ENCODE results near the gene SORBS1.

SORBS1 gene

DNA sequence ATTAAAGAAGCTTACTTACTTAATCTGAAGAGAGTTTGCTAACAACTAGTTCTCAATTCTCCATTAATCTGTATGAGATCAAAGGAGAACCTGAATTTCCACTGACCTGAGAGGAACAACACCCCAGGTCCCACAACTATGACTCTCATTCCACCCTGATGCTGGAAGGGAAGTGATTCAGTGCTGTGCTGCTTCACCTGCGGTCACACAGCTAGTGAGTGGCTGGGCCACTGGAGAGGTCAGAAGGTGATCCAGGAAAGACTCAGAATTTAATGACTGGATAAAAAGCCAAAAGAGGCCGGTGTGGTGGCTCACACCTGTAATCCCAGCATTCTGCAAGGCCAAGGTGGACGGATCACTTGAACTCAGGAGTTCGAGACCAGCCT, 23.6 kb downstream of the SORBS1 start:
- peaks cover 20% of the 10 kb centered on the region for H3K4me1 ChIP-seq (ENCODE audit: insufficient read depth, low read length)
- no peak overlapping the region for H3K27ac ChIP-seq (ENCODE audit: low read length)
- H3K27me3 ChIP-seq (ENCODE audit: insufficient read depth, low read length): peaks cover 34% of the 10 kb centered on the region
- no peak overlapping the region for H3K4me3 ChIP-seq (ENCODE audit: low read length)
- H3K9me3 ChIP-seq (ENCODE audit: insufficient read depth, low read depth, low read length): no peaks in the 10 kb centered on the region
- no peak overlapping the region for H3K9ac ChIP-seq (ENCODE audit: low read depth, low read length)
- no peaks in the 10 kb centered on the region for H3K36me3 ChIP-seq (ENCODE audit: insufficient read depth, low read depth, low read length)

- peaks cover 25% of the 10 kb centered on the region for H3K4me1 ChIP-seq (ENCODE audit: insufficient read depth, low read length)
- H3K27ac ChIP-seq (ENCODE audit: low read length): no peak overlapping the region
- no peaks in the 10 kb centered on the region for H3K9me3 ChIP-seq (ENCODE audit: insufficient read depth, low read depth, low read length)
- H3K9ac ChIP-seq (ENCODE audit: low read depth, low read length): no peak overlapping the region
- peaks cover 29% of the 10 kb centered on the region for H3K27me3 ChIP-seq (ENCODE audit: insufficient read depth, low read length)
- H3K4me3 ChIP-seq (ENCODE audit: low read length): no peak overlapping the region
- no peaks in the 10 kb centered on the region for H3K36me3 ChIP-seq (ENCODE audit: insufficient read depth, low read depth, low read length)
Measured at GRCh38 chr10:95536894-95537541, 24.2 kb downstream of the SORBS1 start.

DNA sequence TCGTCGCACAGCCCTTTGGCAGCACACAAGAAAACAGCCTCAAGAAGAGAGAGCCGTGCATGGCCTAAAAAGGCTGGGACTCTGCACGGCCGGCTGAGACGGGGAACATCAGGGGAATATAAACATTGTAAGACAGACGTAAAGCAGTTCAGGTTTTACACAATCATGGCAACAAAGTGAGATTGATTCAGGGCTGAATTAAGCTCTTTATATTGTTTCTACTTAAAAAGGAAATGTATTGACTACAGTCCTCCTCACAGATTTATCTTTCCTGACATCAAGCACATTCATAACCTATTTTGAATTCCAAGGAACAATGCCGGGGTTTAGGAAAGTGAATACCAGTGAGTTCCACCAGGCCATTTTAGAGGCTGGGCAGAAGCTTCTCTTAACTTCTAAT, 25.2 kb downstream of the SORBS1 start:
- Histone ChIP-seq H3K9ac (ENCODE audit: low read depth, low read length) (no peak overlapping the region), H3K9me3 (ENCODE audit: insufficient read depth, low read depth, low read length) (no peaks in the 10 kb centered on the region), H3K27me3 (ENCODE audit: insufficient read depth, low read length) (peaks cover 19% of the 10 kb centered on the region), H3K27ac (ENCODE audit: low read length) (no peak overlapping the region), H3K36me3 (ENCODE audit: insufficient read depth, low read depth, low read length) (no peaks in the 10 kb centered on the region), H3K4me3 (ENCODE audit: low read length) (no peak overlapping the region), H3K4me1 (ENCODE audit: insufficient read depth, low read length) (peaks cover 26% of the 10 kb centered on the region)

GRCh38 chr10:95535526-95535925, 25.6 kb downstream of the SORBS1 start:
- Histone ChIP-seq H3K27me3 (ENCODE audit: insufficient read depth, low read length) (peaks cover 14% of the 10 kb centered on the region), H3K27ac (ENCODE audit: low read length) (no peak overlapping the region), H3K9me3 (ENCODE audit: insufficient read depth, low read depth, low read length) (no peaks in the 10 kb centered on the region), H3K36me3 (ENCODE audit: insufficient read depth, low read depth, low read length) (no peaks in the 10 kb centered on the region), H3K4me1 (ENCODE audit: insufficient read depth, low read length) (peaks cover 21% of the 10 kb centered on the region), H3K4me3 (ENCODE audit: low read length) (no peak overlapping the region), H3K9ac (ENCODE audit: low read depth, low read length) (no peak overlapping the region)

GRCh38 chr10:95533590-95533989, 27.6 kb downstream of the SORBS1 start:
- Histone ChIP-seq H3K27me3 (ENCODE audit: insufficient read depth, low read length) (no peaks in the 10 kb centered on the region; the same call in 1 of the 2 replicates), H3K4me1 (ENCODE audit: insufficient read depth, low read length) (peaks cover 14% of the 10 kb centered on the region; the same call in 1 of the 2 replicates), H3K27ac (ENCODE audit: low read length) (no peak overlapping the region), H3K9me3 (ENCODE audit: insufficient read depth, low read depth, low read length) (no peaks in the 10 kb centered on the region), H3K4me3 (ENCODE audit: low read length) (no peak overlapping the region), H3K36me3 (ENCODE audit: insufficient read depth, low read depth, low read length) (no peaks in the 10 kb centered on the region), H3K9ac (ENCODE audit: low read depth, low read length) (no peak overlapping the region)

DNA sequence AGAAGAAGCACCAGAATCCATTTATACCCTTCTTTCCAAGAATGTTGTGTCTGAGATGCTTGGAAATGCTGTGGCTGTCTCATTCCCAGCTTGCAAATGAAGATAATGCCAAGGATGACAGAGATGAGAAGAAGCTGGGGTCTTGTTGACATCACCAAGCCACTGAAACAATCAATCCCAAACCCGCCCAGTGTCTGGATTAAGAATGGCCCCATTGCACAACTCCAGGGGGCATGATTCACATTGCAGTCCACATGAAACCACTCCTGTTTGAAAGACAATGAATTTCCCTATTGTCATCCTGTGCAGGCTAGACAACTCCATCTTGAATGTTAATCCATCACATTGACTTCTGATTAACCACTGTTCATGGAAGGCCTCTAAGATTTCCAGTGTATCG, 28.6 kb downstream of the SORBS1 start:
- Histone ChIP-seq H3K9ac (ENCODE audit: low read depth, low read length) (no peak overlapping the region), H3K4me3 (ENCODE audit: low read length) (no peak overlapping the region), H3K9me3 (ENCODE audit: insufficient read depth, low read depth, low read length) (no peaks in the 10 kb centered on the region), H3K27ac (ENCODE audit: low read length) (no peak overlapping the region), H3K36me3 (ENCODE audit: insufficient read depth, low read depth, low read length) (no peaks in the 10 kb centered on the region), H3K4me1 (ENCODE audit: insufficient read depth, low read length) (peaks cover 14% of the 10 kb centered on the region; the same call in 1 of the 2 replicates), H3K27me3 (ENCODE audit: insufficient read depth, low read length) (no peaks in the 10 kb centered on the region)

DNA sequence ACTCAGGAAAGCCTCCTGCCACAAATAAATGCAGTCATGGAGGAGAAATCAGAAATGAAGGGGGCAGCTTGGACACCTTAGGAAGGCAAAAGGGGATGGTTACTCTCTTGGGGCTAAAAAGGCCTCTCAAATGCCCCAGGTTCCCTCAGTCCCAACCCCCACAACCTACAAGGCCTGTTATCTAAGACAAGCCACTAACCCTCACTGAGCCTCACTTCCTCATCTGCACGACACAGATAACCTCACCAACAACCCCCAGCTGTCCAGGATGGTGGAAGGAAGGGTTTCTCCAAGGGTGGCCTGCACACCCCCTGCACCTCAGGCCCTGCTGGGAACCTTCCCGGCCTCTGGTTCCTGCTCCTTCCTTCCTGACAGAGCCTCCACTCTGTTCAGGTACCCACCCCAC, 29.2 kb downstream of the SORBS1 start:
- H3K9ac ChIP-seq (ENCODE audit: low read depth, low read length): no peak overlapping the region

GRCh38 chr10:95531058-95531809, 29.9 kb downstream of the SORBS1 start:
- no peak overlapping the region for H3K9ac ChIP-seq (ENCODE audit: low read depth, low read length)
- H3K36me3 ChIP-seq (ENCODE audit: insufficient read depth, low read depth, low read length): no peaks in the 10 kb centered on the region
- no peaks in the 10 kb centered on the region for H3K27me3 ChIP-seq (ENCODE audit: insufficient read depth, low read length)
- H3K9me3 ChIP-seq (ENCODE audit: insufficient read depth, low read depth, low read length): no peaks in the 10 kb centered on the region
- no peak overlapping the region for H3K27ac ChIP-seq (ENCODE audit: low read length)
- H3K4me3 ChIP-seq (ENCODE audit: low read length): no peak overlapping the region
- peaks cover 14% of the 10 kb centered on the region; the same call in 1 of the 2 replicates for H3K4me1 ChIP-seq (ENCODE audit: insufficient read depth, low read length)

More for the DNA sequence above, 29.2 kb downstream of the SORBS1 start:
- Histone ChIP-seq H3K9me3 (ENCODE audit: insufficient read depth, low read depth, low read length) (no peaks in the 10 kb centered on the region), H3K27me3 (ENCODE audit: insufficient read depth, low read length) (no peaks in the 10 kb centered on the region), H3K4me3 (ENCODE audit: low read length) (no peak overlapping the region), H3K4me1 (ENCODE audit: insufficient read depth, low read length) (peaks cover 14% of the 10 kb centered on the region; the same call in 1 of the 2 replicates), H3K36me3 (ENCODE audit: insufficient read depth, low read depth, low read length) (no peaks in the 10 kb centered on the region), H3K27ac (ENCODE audit: low read length) (no peak overlapping the region)

- peaks cover 14% of the 10 kb centered on the region; the same call in 1 of the 2 replicates for H3K4me1 ChIP-seq (ENCODE audit: insufficient read depth, low read length)
- H3K9ac ChIP-seq (ENCODE audit: low read depth, low read length): no peak overlapping the region
- no peaks in the 10 kb centered on the region for H3K27me3 ChIP-seq (ENCODE audit: insufficient read depth, low read length)
- H3K36me3 ChIP-seq (ENCODE audit: insufficient read depth, low read depth, low read length): no peaks in the 10 kb centered on the region
- no peaks in the 10 kb centered on the region for H3K9me3 ChIP-seq (ENCODE audit: insufficient read depth, low read depth, low read length)
- no peak overlapping the region for H3K4me3 ChIP-seq (ENCODE audit: low read length)
- no peak overlapping the region for H3K27ac ChIP-seq (ENCODE audit: low read length)
Measured at GRCh38 chr10:95530561-95530960, 30.6 kb downstream of the SORBS1 start.

DNA sequence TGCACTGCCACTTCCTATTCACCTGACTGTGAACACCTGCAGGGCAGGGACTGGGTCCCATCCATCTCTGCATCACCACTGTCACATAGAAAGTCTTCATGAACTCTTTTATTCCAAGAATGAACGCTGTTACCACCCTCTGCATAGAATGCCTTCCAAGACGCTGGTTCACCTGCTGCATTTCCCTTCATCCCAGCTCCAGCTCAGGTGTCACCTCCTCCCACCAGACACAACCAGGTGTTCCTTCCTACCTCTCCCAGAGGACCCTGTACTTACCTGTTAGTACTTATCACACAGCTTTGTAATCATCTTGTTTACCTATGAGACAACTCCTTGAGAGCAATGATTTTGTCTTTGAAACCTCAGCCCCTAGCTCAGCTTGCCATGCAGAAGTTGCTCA, 31.1 kb downstream of the SORBS1 start:
- Histone ChIP-seq H3K27ac (ENCODE audit: low read length) (no peak overlapping the region), H3K4me1 (ENCODE audit: insufficient read depth, low read length) (peaks cover 14% of the 10 kb centered on the region; the same call in 1 of the 2 replicates), H3K9ac (ENCODE audit: low read depth, low read length) (no peak overlapping the region), H3K27me3 (ENCODE audit: insufficient read depth, low read length) (no peaks in the 10 kb centered on the region), H3K36me3 (ENCODE audit: insufficient read depth, low read depth, low read length) (no peaks in the 10 kb centered on the region), H3K9me3 (ENCODE audit: insufficient read depth, low read depth, low read length) (no peaks in the 10 kb centered on the region), H3K4me3 (ENCODE audit: low read length) (no peak overlapping the region)

GRCh38 chr10:95526044-95526443, 35.1 kb downstream of the SORBS1 start:
- no peak overlapping the region for H3K9ac ChIP-seq (ENCODE audit: low read depth, low read length)
- peaks cover 9% of the 10 kb centered on the region; the same call in 1 of the 2 replicates for H3K4me1 ChIP-seq (ENCODE audit: insufficient read depth, low read length)
- H3K9me3 ChIP-seq (ENCODE audit: insufficient read depth, low read depth, low read length): no peaks in the 10 kb centered on the region

GRCh38 chr10:95525033-95525418, 36.1 kb downstream of the SORBS1 start:
- Histone ChIP-seq H3K9me3 (ENCODE audit: insufficient read depth, low read depth, low read length) (no peaks in the 10 kb centered on the region), H3K36me3 (ENCODE audit: insufficient read depth, low read depth, low read length) (no peaks in the 10 kb centered on the region), H3K4me3 (ENCODE audit: low read length) (no peak overlapping the region), H3K9ac (ENCODE audit: low read depth, low read length) (no peak overlapping the region), H3K27me3 (ENCODE audit: insufficient read depth, low read length) (no peaks in the 10 kb centered on the region), H3K27ac (ENCODE audit: low read length) (no peak overlapping the region), H3K4me1 (ENCODE audit: insufficient read depth, low read length) (peaks cover 9% of the 10 kb centered on the region; the same call in 1 of the 2 replicates)

More at GRCh38 chr10:95526044-95526443, 35.1 kb downstream of the SORBS1 start:
- Histone ChIP-seq H3K27me3 (ENCODE audit: insufficient read depth, low read length) (no peaks in the 10 kb centered on the region), H3K36me3 (ENCODE audit: insufficient read depth, low read depth, low read length) (no peaks in the 10 kb centered on the region), H3K27ac (ENCODE audit: low read length) (no peak overlapping the region), H3K4me3 (ENCODE audit: low read length) (no peak overlapping the region)

All from iPS-20b (cell line).